GM11168 (cell line): ENCODE data around the gene LRMDA.

Experiments used
- in situ Hi-C: fragments of 300-500 bp; cut with MboI; formaldehyde crosslinking; loops from one replicate; pipeline ENCODE4 v1.12.0; 2022; ENCODE audit warnings: low sequenced_read_pairs; ENCODE audit not compliant: unreplicated experiment

Gene LRMDA

GRCh38 chr10:75866731-75867130 is 435.3 kb downstream of the LRMDA start:
- in situ Hi-C loops: no loop called here

GRCh38 chr10:75868574-75868973 is 437.1 kb downstream of the LRMDA start:
- in situ Hi-C loops: no loop called here

- in situ Hi-C loops: no loop called here
These were observed 438.7 kb downstream of the LRMDA start for GRCh38 chr10:75870039-75870645.

GRCh38 chr10:75875740-75876139 is 444.3 kb downstream of the LRMDA start:
- in situ Hi-C loops: no loop called here

- in situ Hi-C loops: no loop called here
These were observed 445.3 kb downstream of the LRMDA start for GRCh38 chr10:75876710-75877109.

GRCh38 chr10:75877877-75878276 is 446.5 kb downstream of the LRMDA start:
- in situ Hi-C loops: no loop called here

- in situ Hi-C loops: no loop called here
These were observed 447.2 kb downstream of the LRMDA start for GRCh38 chr10:75878586-75878985.

GRCh38 chr10:75880031-75880775 is 448.8 kb downstream of the LRMDA start:
- in situ Hi-C loops: no loop called here

- in situ Hi-C loops: no loop called here
These were observed 452.0 kb downstream of the LRMDA start for GRCh38 chr10:75883081-75884072.

GRCh38 chr10:75884808-75885207 is 453.4 kb downstream of the LRMDA start:
- in situ Hi-C loops: no loop called here

- in situ Hi-C loops: no loop called here
These were observed 455.9 kb downstream of the LRMDA start for GRCh38 chr10:75887369-75887768.

- in situ Hi-C loops: no loop called here
These were observed 456.7 kb downstream of the LRMDA start for GRCh38 chr10:75887992-75888680.

- in situ Hi-C loops: no loop called here
These were observed 457.6 kb downstream of the LRMDA start for GRCh38 chr10:75889051-75889450.

- in situ Hi-C loops: no loop called here
These were observed 463.3 kb downstream of the LRMDA start for GRCh38 chr10:75894761-75895160.

- in situ Hi-C loops: no loop called here
These were observed 463.8 kb downstream of the LRMDA start for GRCh38 chr10:75895259-75895658.

GRCh38 chr10:75899816-75900390 is 468.5 kb downstream of the LRMDA start:
- in situ Hi-C loops: no loop called here

- in situ Hi-C loops: no loop called here
These were observed 471.4 kb downstream of the LRMDA start for GRCh38 chr10:75902816-75903215.

- in situ Hi-C loops: no loop called here
These were observed 473.3 kb downstream of the LRMDA start for GRCh38 chr10:75904499-75905283.

GRCh38 chr10:75905490-75905889 is 474.1 kb downstream of the LRMDA start:
- in situ Hi-C loops: no loop called here
